HG03025 (cell line): ENCODE results near the gene ANKRD24.
"Not testable (repeated sequence)": the region's sequence is repeated elsewhere in the genome, so short reads cannot be mapped to it uniquely, and the experiment has no call there.

ENCODE experiments used
- ATAC-seq: cut with Tn5 transposase; IDR thresholded peaks from one replicate; pipeline ENCODE4 v1.9.1; 2021; ENCODE audit warnings: mild to moderate bottlenecking, moderate library complexity; ENCODE audit not compliant: unreplicated experiment, low FRiP score

Gene ANKRD24

GRCh38 chr19:4172861-4173473, 9.5 kb upstream of the ANKRD24 start:
- ATAC-seq, result no peak

- ATAC-seq, result no peak
Observed at GRCh38 chr19:4173479-4174212, 8.8 kb upstream of the ANKRD24 start.

GRCh38 chr19:4174213-4174894, 8.1 kb upstream of the ANKRD24 start:
- no peak for ATAC-seq

GRCh38 chr19:4174895-4175668, 7.4 kb upstream of the ANKRD24 start:
- no peak for ATAC-seq

GRCh38 chr19:4175669-4175931, 6.9 kb upstream of the ANKRD24 start:
- no peak for ATAC-seq

- ATAC-seq, result no peak
Observed at GRCh38 chr19:4177146-4177545, 5.3 kb upstream of the ANKRD24 start.

- no peak for ATAC-seq
Observed at GRCh38 chr19:4178990-4179389, 3.5 kb upstream of the ANKRD24 start.

GRCh38 chr19:4181053-4181508, 1.4 kb upstream of the ANKRD24 start:
- no peak for ATAC-seq

GRCh38 chr19:4183967-4184717, 1.7 kb downstream of the ANKRD24 start:
- ATAC-seq, result no peak

GRCh38 chr19:4184718-4185352, 2.3 kb downstream of the ANKRD24 start:
- ATAC-seq, result no peak

- ATAC-seq, result no peak
Observed at GRCh38 chr19:4185413-4186086, 3.1 kb downstream of the ANKRD24 start.

GRCh38 chr19:4186087-4186993, 3.9 kb downstream of the ANKRD24 start:
- no peak for ATAC-seq

GRCh38 chr19:4187313-4188122, 5.0 kb downstream of the ANKRD24 start:
- no peak for ATAC-seq

GRCh38 chr19:4189641-4190040, 7.2 kb downstream of the ANKRD24 start:
- no peak for ATAC-seq

GRCh38 chr19:4192537-4192936, 10.0 kb downstream of the ANKRD24 start:
- not testable (repeated sequence) for ATAC-seq

GRCh38 chr19:4194353-4194752, 11.9 kb downstream of the ANKRD24 start:
- no peak for ATAC-seq

- no peak for ATAC-seq
Observed at GRCh38 chr19:4196009-4196408, 13.5 kb downstream of the ANKRD24 start.
